HG03520 (cell line): ENCODE measurements around the gene B3GNT5.

Experiments used
- ATAC-seq: cut with Tn5 transposase; IDR thresholded peaks from one replicate; pipeline ENCODE4 v1.9.1; 2021; ENCODE audit warnings: mild to moderate bottlenecking, moderate library complexity; ENCODE audit not compliant: unreplicated experiment

Gene B3GNT5

DNA sequence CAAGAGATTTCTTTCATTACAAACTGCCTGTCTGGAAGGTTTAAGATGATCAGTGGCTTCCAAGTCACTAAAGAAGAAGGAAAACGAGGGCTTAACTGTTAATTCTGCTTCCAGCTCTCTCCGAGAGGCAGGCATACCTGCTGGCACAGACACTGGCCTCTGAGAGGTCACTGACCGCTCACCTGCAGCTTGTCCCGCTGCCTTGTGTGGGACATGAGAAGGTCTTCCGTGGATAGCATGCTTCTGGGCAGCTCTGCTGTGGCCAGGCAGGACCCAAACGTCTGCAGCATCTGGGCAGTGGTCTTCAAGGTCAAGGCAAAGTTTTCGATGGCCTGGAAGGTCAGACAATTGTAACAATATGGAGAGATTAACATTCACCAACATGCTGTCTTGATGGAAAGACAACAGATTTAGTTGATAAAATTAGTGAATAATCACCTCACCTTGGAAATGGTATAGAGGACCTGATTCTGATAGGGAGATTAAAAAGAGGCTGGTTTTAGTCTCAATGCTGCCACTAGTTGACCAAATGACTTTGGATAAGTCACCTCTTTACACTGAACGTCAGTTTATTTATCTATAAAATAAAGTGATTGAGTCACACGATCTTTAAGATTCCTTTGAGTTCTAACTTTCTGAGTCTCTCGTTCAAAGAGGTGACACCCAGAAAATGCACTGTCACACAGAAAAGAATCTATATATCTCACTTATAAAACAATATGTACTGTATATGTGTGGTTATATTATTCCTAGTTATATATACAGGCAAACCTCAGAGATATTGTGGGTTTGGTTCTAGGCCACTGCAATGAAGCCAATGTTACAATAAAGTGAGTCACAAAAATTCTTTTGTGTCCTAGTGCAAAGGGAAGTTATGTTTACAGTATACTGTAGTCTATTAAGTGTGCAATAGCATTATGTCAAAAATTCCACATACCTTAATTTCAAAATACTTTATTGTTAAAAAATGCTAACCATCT, 65.1 kb downstream of the B3GNT5 start:
- ATAC-seq, result no peak

DNA sequence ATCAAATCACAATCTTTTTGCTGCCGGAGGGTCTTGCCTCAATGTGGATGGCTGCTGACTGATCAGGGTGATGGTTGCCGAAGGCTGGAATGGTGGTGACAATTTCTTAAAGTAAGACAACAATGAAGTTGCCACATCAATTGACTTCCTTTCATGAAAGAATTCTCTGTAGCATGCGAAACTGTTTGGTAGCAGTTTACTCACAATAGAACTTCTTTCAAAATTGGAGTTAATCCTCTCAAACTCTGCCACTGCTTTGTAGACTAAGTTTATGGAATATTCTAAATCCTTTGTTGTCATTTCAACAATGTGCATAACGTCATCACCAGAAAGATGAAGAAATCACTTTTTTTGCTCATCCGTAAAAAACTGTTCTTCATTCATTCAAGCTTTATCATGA, 65.8 kb downstream of the B3GNT5 start:
- no peak for ATAC-seq

DNA sequence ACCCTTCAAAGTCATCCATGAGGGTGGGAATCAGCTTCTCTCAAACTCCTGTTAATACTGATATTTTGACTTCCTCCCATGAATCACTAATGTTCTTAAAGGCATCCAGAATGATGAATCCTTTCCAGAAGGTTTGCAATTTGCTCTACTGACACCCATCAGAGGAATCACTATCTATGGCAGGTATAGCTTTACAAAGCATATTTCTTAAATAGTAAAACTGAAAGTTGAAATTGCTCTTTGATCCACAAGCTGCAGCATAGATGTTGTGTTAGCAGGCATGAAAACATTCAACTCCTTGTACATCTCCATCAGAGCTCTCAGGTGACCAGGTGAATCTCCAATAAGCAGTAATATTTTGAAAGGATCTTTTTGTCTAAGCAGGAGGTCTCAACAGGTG, 66.3 kb downstream of the B3GNT5 start:
- no peak for ATAC-seq
